GM18951 (cell line): ENCODE results near the gene GUCA2A.
"Not testable (repeated sequence)": the region's sequence is repeated elsewhere in the genome, so short reads cannot be mapped to it uniquely, and the experiment has no call there.

ENCODE experiments used
- POLR2A ChIP-seq: IDR thresholded peaks from 4 replicates; pipeline ENCODE4 v1.6.1; 2011; ENCODE audit warnings: mild to moderate bottlenecking; ENCODE audit not compliant: insufficient read length, insufficient read depth; ENCODE audit errors: extremely low read depth
- in situ Hi-C: fragments of 300-500 bp; cut with MboI; formaldehyde crosslinking; loops from one replicate; pipeline ENCODE4 v1.12.0; 2022; ENCODE audit warnings: low sequenced_read_pairs, mixed read lengths, inconsistent platforms; ENCODE audit not compliant: unreplicated experiment

The GUCA2A gene

GRCh38 chr1:42164551-42165420 is at the start of gene GUCA2A:
TSS of gene GUCA2A (minus strand) at chr1:42164745. CDS start at chr1:42164712, 33 bp downstream.
- no peak for TF ChIP-seq POLR2A
- in situ Hi-C loops: no loop called here

GRCh38 chr1:42211224-42211623 is 46.7 kb upstream of the GUCA2A start:
- in situ Hi-C loops: no loop called here
- TF ChIP-seq POLR2A: no peak

- in situ Hi-C loops: no loop called here
- TF ChIP-seq POLR2A: no peak
These were observed 46.0 kb upstream of the GUCA2A start for GRCh38 chr1:42210421-42211133.

GRCh38 chr1:42209526-42210251 is 45.1 kb upstream of the GUCA2A start:
- in situ Hi-C loops: no loop called here
- no peak for TF ChIP-seq POLR2A

GRCh38 chr1:42206930-42207329 is 42.4 kb upstream of the GUCA2A start:
- in situ Hi-C loops: not testable (repeated sequence)

- TF ChIP-seq POLR2A: no peak
- in situ Hi-C loops: no loop called here
These were observed 41.6 kb upstream of the GUCA2A start for GRCh38 chr1:42206164-42206563.

- no peak for TF ChIP-seq POLR2A
- in situ Hi-C loops: no loop called here
These were observed 37.4 kb upstream of the GUCA2A start for GRCh38 chr1:42201986-42202385.

- in situ Hi-C loops: no loop called here
- no peak for TF ChIP-seq POLR2A
These were observed 33.7 kb upstream of the GUCA2A start for GRCh38 chr1:42198251-42198650.

GRCh38 chr1:42195841-42196240 is 31.3 kb upstream of the GUCA2A start:
- in situ Hi-C loops: no loop called here
- TF ChIP-seq POLR2A: no peak

GRCh38 chr1:42192106-42192505 is 27.6 kb upstream of the GUCA2A start:
- TF ChIP-seq POLR2A: no peak
- in situ Hi-C loops: no loop called here

GRCh38 chr1:42191319-42191718 is 26.8 kb upstream of the GUCA2A start:
- in situ Hi-C loops: no loop called here
- no peak for TF ChIP-seq POLR2A

- in situ Hi-C loops: no loop called here
- TF ChIP-seq POLR2A: no peak
These were observed 25.6 kb upstream of the GUCA2A start for GRCh38 chr1:42189931-42190853.
